HG02885 (cell line): Measurements from ENCODE around the gene ZYG11A.
"Not testable (repeated sequence)": the region's sequence is repeated elsewhere in the genome, so short reads cannot be mapped to it uniquely, and the experiment has no call there.

Experiments used
- ATAC-seq: cut with Tn5 transposase; IDR thresholded peaks from one replicate; pipeline ENCODE4 v1.9.1; 2021; ENCODE audit warnings: mild to moderate bottlenecking; ENCODE audit not compliant: unreplicated experiment, poor library complexity

The ZYG11A gene

GRCh38 chr1:52842643-52843310 lies at the start of gene ZYG11A:
Gene ZYG11A (plus strand): TSS chr1:52842760. CDS start chr1:52842884, 124 bp downstream.
- ATAC-seq = peak; percentile 90

- ATAC-seq = not testable (repeated sequence)
Measured at GRCh38 chr1:52793717-52794116, 48.8 kb upstream of the ZYG11A start.

GRCh38 chr1:52795464-52795863 lies 47.1 kb upstream of the ZYG11A start:
- no peak for ATAC-seq

- no peak for ATAC-seq
Measured at GRCh38 chr1:52798331-52798730, 44.2 kb upstream of the ZYG11A start.

GRCh38 chr1:52801011-52801410 lies 41.5 kb upstream of the ZYG11A start:
- ATAC-seq = no peak

GRCh38 chr1:52804083-52804482 lies 38.5 kb upstream of the ZYG11A start:
- not testable (repeated sequence) for ATAC-seq

- no peak for ATAC-seq
Measured at GRCh38 chr1:52814465-52814864, 28.1 kb upstream of the ZYG11A start.

GRCh38 chr1:52820830-52821229 lies 21.7 kb upstream of the ZYG11A start:
- ATAC-seq = not testable (repeated sequence)

GRCh38 chr1:52825868-52826267 lies 16.7 kb upstream of the ZYG11A start:
- no peak for ATAC-seq

- no peak for ATAC-seq
Measured at GRCh38 chr1:52834798-52835197, 7.8 kb upstream of the ZYG11A start.

- no peak for ATAC-seq
Measured at GRCh38 chr1:52836035-52836434, 6.5 kb upstream of the ZYG11A start.

- ATAC-seq = not testable (repeated sequence)
Measured at GRCh38 chr1:52839175-52839574, 3.4 kb upstream of the ZYG11A start.

GRCh38 chr1:52845119-52845518 lies 2.6 kb downstream of the ZYG11A start:
- not testable (repeated sequence) for ATAC-seq

GRCh38 chr1:52848423-52848822 lies 5.9 kb downstream of the ZYG11A start:
- ATAC-seq = no peak

- ATAC-seq = no peak
Measured at GRCh38 chr1:52850951-52851350, 8.4 kb downstream of the ZYG11A start.

- no peak for ATAC-seq
Measured at GRCh38 chr1:52852854-52853253, 10.3 kb downstream of the ZYG11A start.

GRCh38 chr1:52855584-52855983 lies 13.0 kb downstream of the ZYG11A start:
- ATAC-seq = no peak

GRCh38 chr1:52856026-52856425 lies 13.5 kb downstream of the ZYG11A start:
- no peak for ATAC-seq

GRCh38 chr1:52857443-52857842 lies 14.9 kb downstream of the ZYG11A start:
- ATAC-seq = no peak

GRCh38 chr1:52862666-52863458 lies 20.3 kb downstream of the ZYG11A start:
- no peak for ATAC-seq

GRCh38 chr1:52867087-52867863 lies 24.7 kb downstream of the ZYG11A start:
- ATAC-seq = peak; percentile 87
